K562 (cell line): Measurements from ENCODE around the gene CGGBP1. TPM values are rescaled to one million over a fixed set of nuclear protein-coding genes. Genes with fewer than 3 reads are reported as not detected.

ENCODE experiments used
- ATAC-seq: fragments of 200-7000 bp; cut with Tn5 transposase; 3 replicates; pipeline ENCODE4 v1.9.1; 2020; ENCODE audit warnings: moderate library complexity
- BruUV-seq: library from RNA; stranded (reverse); fragments of 400-500 nt; replicated peaks from 2 replicates; lab custom pipeline; 2021; lab: Mats Ljungman, UMichigan
- CTCF ChIA-PET: fragments of 300-600 bp; formaldehyde crosslinking; extraction: SDS; loops from one replicate; lab custom pipeline; 2021; ENCODE audit warnings: low intra/inter-chr PET ratio; lab: Yijun Ruan, JAX
- POLR2A ChIA-PET: fragments of 300-600, 350-650 bp; sonication (Branson Sonifier 250); formaldehyde crosslinking; extraction: SDS; loops from one replicate; lab custom pipeline; 2021; ENCODE audit warnings: antibody characterized with exemption, inconsistent platforms; lab: Yijun Ruan, JAX
- DNase-seq, 4 experiments: peaks; one replicate each; pipeline versions ENCODE4 v3.0.0 to v3.0.0-alpha.2; 2011 to 2018; ENCODE audit warnings: low spot score in 3 of 4, mixed read lengths in 3 of 4; ENCODE audit errors: extremely low read depth in 1 of 4
- FAIRE-seq: peaks from 2 replicates; lab custom pipeline; 2011; peaks lifted over from hg19 to GRCh38; lab: Jason Lieb, UNC
- H2AFZ ChIP-seq: 2 replicates; pipeline ENCODE4 v1.6.0; 2011; ENCODE audit warnings: low read depth, low read length, control low read depth, inconsistent platforms
- H3K27ac ChIP-seq: fragments of 200-600 bp; 3 replicates; pipeline ENCODE4 v1.8.0; 2011; ENCODE audit warnings: low read depth, mild to moderate bottlenecking, control low read depth, inconsistent platforms, low read length, moderate library complexity, mixed read lengths; ENCODE audit errors: extremely low read depth
- H3K27me3 ChIP-seq, 2 experiments: fragments of 300-600 bp in 1 of 2; 2 replicates in 1 of 2; 3 replicates in 1 of 2; pipeline versions ENCODE4 v1.6.0 to v1.8.0; 2011; ENCODE audit warnings: inconsistent platforms in 2 of 2, low read length in 2 of 2, mild to moderate bottlenecking in 1 of 2, mixed read lengths in 1 of 2, moderate library complexity in 1 of 2; ENCODE audit not compliant: control insufficient read depth in 2 of 2, insufficient read depth in 2 of 2
- H3K36me3 ChIP-seq: fragments of 300-600 bp; 3 replicates; pipeline ENCODE4 v1.8.0; 2011; ENCODE audit warnings: mild to moderate bottlenecking, low read length, inconsistent platforms; ENCODE audit not compliant: control insufficient read depth, insufficient read depth
- H3K4me1 ChIP-seq, 2 experiments: fragments of 200-600 bp in 1 of 2; replicated peaks in 1 of 2; 2 replicates in 1 of 2; 3 replicates in 1 of 2; pipeline versions ENCODE4 v1.5.1 to v1.8.0; 2011; ENCODE audit warnings: inconsistent platforms in 2 of 2, low read length in 2 of 2, mild to moderate bottlenecking in 1 of 2, mixed read lengths in 1 of 2, moderate library complexity in 1 of 2; ENCODE audit not compliant: control insufficient read depth in 2 of 2, insufficient read depth in 2 of 2
- H3K4me2 ChIP-seq: 2 replicates; pipeline ENCODE4 v1.6.1; 2011; ENCODE audit warnings: low read length, control low read depth, inconsistent platforms, mixed read lengths; ENCODE audit not compliant: insufficient read depth
- H3K4me3 ChIP-seq: fragments of 200-600 bp; sonication (generic), shearing (Covaris generic); 2 replicates; pipeline ENCODE4 v1.5.1; 2016; ENCODE audit warnings: control low read depth, inconsistent platforms
- H3K79me2 ChIP-seq: fragments of 200-600 bp; 3 replicates; pipeline ENCODE4 v1.8.0; 2011; ENCODE audit warnings: low read length, inconsistent platforms; ENCODE audit not compliant: control insufficient read depth, insufficient read depth
- H3K9ac ChIP-seq, 2 experiments: 2 replicates each; pipeline versions ENCODE4 v1.6.0 to v1.6.1; 2011; ENCODE audit warnings: low read depth in 2 of 2, low read length in 2 of 2, control low read depth in 1 of 2, inconsistent platforms in 1 of 2, mild to moderate bottlenecking in 1 of 2, mixed read lengths in 1 of 2; ENCODE audit not compliant: insufficient read depth in 1 of 2
- H3K9me1 ChIP-seq: one replicate; pipeline ENCODE4 v1.6.0; 2011; ENCODE audit warnings: inconsistent platforms, mild to moderate bottlenecking, low read length, moderate library complexity; ENCODE audit not compliant: control insufficient read depth, insufficient read depth
- H3K9me3 ChIP-seq: replicated peaks from 2 replicates; pipeline ENCODE4 v1.5.1; 2011; ENCODE audit warnings: low read depth, low read length, inconsistent platforms; ENCODE audit not compliant: control insufficient read depth, insufficient read depth
- H4K20me1 ChIP-seq: replicated peaks from 2 replicates; pipeline ENCODE4 v1.6.1; 2011; ENCODE audit warnings: low read length, inconsistent platforms, mixed read lengths; ENCODE audit not compliant: control insufficient read depth, insufficient read depth
- EGR1 ChIP-seq: fragments of 450-650 bp; conservative IDR thresholded peaks from 2 replicates; pipeline ENCODE4 v1.6.1; 2017; ENCODE audit warnings: mild to moderate bottlenecking
- MEIS2 ChIP-seq: fragments of 450-650 bp; IDR thresholded peaks from 2 replicates; pipeline ENCODE4 v1.6.1; 2014; ENCODE audit warnings: mild to moderate bottlenecking; ENCODE audit not compliant: partially characterized antibody
- ZNF384 ChIP-seq: IDR thresholded peaks from 2 replicates; pipeline ENCODE4 v1.6.1; 2012; ENCODE audit warnings: low read depth, low read length, improper control_type of control experiment
- ZNF408 ChIP-seq: fragments of 250-450 bp; sonication (Bioruptor Pico); IDR thresholded peaks from 2 replicates; pipeline ENCODE4 v1.4.0; 2020; ENCODE audit warnings: low read depth, mild to moderate bottlenecking, moderate library complexity
- WGBS: fragments of 100-300 bp; shearing (Covaris generic); methylation state at CpG from one replicate; pipeline ENCODE4 v1.1.6; 2016; ENCODE audit warnings: low coverage, mixed read lengths; ENCODE audit not compliant: insufficient coverage; ENCODE audit errors: missing lambda C conversion rate; 5-methylcytosine and 5-hydroxymethylcytosine counted together
- in situ Hi-C: fragments of 300-500 bp; cut with MboI; formaldehyde crosslinking; loops from 4 replicates; pipeline ENCODE4 v1.15.0; 2018; ENCODE audit warnings: inconsistent platforms, mixed read lengths
- intact Hi-C: fragments of 100-400 bp; cut with micrococcal nuclease; formaldehyde crosslinking; loops from 2 replicates; pipeline ENCODE4 v1.14.2; 2022
- polyA plus RNA-seq, 8 experiments: library from polyadenylated mRNA; depleted of rRNA in 4 of 8; stranded (reverse) in 5 of 8; unstranded in 3 of 8; fragments of >200 nt; fragmentation: Nextera tagmentation in 2 of 8; fragmentation: Illumina TruSeq in 1 of 8; extraction: Ambion mirVana in 2 of 8; extraction: Trizol in 1 of 8; gene quantifications; 2 replicates each; pipeline versions ENCODE4 v1.2.1 to v1.2.3, GENCODE V29; 2011 to 2014; ENCODE audit warnings: inconsistent platforms in 1 of 8, missing spikeins in 1 of 8
- total RNA-seq, 7 experiments: library from RNA; depleted of rRNA in 6 of 7; stranded (reverse); fragments of >200 nt in 6 of 7; fragmentation: Illumina TruSeq in 2 of 7; extraction: Trizol in 2 of 7; gene quantifications; 2 replicates each; pipeline versions ENCODE4 v1.2.1 to v1.2.3, GENCODE V29; 2011 to 2021; ENCODE audit warnings: low replicate concordance in 1 of 7
- TF ChIP-seq, protein P1 (sequence below): fragments of 450-650 bp; IDR thresholded peaks from 2 replicates; pipeline ENCODE4 v1.6.1; 2017; ENCODE audit warnings: antibody characterized with exemption, mild to moderate bottlenecking
- TF ChIP-seq, protein P2 (sequence below), 2 experiments: fragments of 450-650 bp; IDR thresholded peaks; 2 replicates each; pipeline ENCODE4 v1.6.1; 2018; ENCODE audit warnings: mild to moderate bottlenecking in 2 of 2, low read depth in 1 of 2; ENCODE audit not compliant: partially characterized antibody in 2 of 2

CGGBP1 gene
- total and polyA plus RNA-seq, 9 of the 15 experiments (the other 6 are each of a cell fraction or from before 2014, with no cell fraction given), result 14.4 to 47.8 (median 37.8) TPM

DNA sequence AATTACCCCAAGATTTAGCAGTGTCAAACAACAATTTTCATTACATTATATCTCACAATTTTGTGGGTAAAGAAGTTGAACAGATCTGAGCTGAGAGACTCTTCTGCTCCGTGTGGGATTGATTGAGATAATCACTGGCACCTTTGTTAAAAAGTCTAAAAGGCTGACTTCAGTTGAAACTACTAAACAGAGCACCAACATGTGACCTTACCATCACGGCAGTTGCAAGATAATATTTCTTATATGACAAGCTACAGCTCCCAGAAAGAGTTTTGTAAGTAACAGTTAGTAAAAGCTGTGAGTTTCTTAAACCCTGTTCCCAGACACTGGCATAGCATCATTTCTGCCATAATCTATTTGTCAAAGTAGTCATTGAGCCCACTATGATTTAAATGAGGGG is 25.0 kb downstream of the CGGBP1 start (continued):
- TF ChIP-seq, protein P1, sequence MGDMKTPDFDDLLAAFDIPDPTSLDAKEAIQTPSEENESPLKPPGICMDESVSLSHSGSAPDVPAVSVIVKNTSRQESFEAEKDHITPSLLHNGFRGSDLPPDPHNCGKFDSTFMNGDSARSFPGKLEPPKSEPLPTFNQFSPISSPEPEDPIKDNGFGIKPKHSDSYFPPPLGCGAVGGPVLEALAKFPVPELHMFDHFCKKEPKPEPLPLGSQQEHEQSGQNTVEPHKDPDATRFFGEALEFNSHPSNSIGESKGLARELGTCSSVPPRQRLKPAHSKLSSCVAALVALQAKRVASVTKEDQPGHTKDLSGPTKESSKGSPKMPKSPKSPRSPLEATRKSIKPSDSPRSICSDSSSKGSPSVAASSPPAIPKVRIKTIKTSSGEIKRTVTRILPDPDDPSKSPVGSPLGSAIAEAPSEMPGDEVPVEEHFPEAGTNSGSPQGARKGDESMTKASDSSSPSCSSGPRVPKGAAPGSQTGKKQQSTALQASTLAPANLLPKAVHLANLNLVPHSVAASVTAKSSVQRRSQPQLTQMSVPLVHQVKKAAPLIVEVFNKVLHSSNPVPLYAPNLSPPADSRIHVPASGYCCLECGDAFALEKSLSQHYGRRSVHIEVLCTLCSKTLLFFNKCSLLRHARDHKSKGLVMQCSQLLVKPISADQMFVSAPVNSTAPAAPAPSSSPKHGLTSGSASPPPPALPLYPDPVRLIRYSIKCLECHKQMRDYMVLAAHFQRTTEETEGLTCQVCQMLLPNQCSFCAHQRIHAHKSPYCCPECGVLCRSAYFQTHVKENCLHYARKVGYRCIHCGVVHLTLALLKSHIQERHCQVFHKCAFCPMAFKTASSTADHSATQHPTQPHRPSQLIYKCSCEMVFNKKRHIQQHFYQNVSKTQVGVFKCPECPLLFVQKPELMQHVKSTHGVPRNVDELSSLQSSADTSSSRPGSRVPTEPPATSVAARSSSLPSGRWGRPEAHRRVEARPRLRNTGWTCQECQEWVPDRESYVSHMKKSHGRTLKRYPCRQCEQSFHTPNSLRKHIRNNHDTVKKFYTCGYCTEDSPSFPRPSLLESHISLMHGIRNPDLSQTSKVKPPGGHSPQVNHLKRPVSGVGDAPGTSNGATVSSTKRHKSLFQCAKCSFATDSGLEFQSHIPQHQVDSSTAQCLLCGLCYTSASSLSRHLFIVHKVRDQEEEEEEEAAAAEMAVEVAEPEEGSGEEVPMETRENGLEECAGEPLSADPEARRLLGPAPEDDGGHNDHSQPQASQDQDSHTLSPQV, result peak; percentile 31; the same call in 1 of the 2 replicates
- TF ChIP-seq MEIS2, result peak; percentile 65

DNA sequence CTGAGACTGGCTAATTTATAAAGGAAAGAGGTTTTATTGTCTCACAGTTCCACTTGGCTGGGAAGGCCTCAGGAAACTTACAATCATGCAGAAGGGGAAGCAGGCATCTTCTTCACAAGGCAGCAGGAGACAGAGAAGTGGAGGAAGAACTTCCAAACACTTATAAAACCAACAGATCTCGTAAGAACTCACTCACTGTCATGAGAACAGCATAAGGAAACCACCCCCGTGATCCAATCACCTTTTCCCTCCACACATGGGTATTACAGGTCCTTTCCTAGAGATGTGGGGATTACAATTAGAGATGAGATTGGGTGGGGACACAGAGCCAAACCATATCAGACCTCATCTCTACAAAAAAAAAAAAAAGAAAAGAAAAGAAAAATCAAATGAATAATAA is 25.7 kb downstream of the CGGBP1 start:
- Histone ChIP-seq H4K20me1 (no peaks in the 10 kb centered on the region), H3K79me2 (no peaks in the 10 kb centered on the region), H3K4me2 (peak overlapping the region; percentile 33), H3K9ac (peak overlapping the region in 1 of 2 experiments; percentile 39; a peak in 1 of 4 replicates), H3K9me3 (0 out of 2 replicates have a peak, but pooled peaks cover 1% of the 10 kb centered on the region), H3K27me3 (no peaks in the 10 kb centered on the region), H3K4me3 (no peak overlapping the region), H3K36me3 (no peaks in the 10 kb centered on the region), H3K27ac (peak overlapping the region; percentile 59), H3K9me1 (no peaks in the 10 kb centered on the region), H3K4me1 (peaks cover 7 to 8% of the 10 kb centered on the region in 2 experiments; a peak in 4 of 5 replicates), H2AFZ (peak overlapping the region; percentile 71)
- CTCF ChIA-PET, result no interaction called here
- in situ Hi-C loops, result no loop called here
- WGBS, result 7% methylated on average over 2 of the region's 2 CpGs
- TF ChIP-seq EGR1 (peak; percentile 15; the same call in 1 of the 2 replicates), ZNF384 (0 out of 2 replicates have a peak, but pooled peaks have one; percentile 7), ZNF408 (CRISPR knock-in tag) (no peak)
- TF ChIP-seq, protein P2, sequence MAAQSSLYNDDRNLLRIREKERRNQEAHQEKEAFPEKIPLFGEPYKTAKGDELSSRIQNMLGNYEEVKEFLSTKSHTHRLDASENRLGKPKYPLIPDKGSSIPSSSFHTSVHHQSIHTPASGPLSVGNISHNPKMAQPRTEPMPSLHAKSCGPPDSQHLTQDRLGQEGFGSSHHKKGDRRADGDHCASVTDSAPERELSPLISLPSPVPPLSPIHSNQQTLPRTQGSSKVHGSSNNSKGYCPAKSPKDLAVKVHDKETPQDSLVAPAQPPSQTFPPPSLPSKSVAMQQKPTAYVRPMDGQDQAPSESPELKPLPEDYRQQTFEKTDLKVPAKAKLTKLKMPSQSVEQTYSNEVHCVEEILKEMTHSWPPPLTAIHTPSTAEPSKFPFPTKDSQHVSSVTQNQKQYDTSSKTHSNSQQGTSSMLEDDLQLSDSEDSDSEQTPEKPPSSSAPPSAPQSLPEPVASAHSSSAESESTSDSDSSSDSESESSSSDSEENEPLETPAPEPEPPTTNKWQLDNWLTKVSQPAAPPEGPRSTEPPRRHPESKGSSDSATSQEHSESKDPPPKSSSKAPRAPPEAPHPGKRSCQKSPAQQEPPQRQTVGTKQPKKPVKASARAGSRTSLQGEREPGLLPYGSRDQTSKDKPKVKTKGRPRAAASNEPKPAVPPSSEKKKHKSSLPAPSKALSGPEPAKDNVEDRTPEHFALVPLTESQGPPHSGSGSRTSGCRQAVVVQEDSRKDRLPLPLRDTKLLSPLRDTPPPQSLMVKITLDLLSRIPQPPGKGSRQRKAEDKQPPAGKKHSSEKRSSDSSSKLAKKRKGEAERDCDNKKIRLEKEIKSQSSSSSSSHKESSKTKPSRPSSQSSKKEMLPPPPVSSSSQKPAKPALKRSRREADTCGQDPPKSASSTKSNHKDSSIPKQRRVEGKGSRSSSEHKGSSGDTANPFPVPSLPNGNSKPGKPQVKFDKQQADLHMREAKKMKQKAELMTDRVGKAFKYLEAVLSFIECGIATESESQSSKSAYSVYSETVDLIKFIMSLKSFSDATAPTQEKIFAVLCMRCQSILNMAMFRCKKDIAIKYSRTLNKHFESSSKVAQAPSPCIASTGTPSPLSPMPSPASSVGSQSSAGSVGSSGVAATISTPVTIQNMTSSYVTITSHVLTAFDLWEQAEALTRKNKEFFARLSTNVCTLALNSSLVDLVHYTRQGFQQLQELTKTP (IDR thresholded peaks at IDR 0.05; ENCODE audit: low read depth in 1 of 2, partially characterized antibody in 2 of 2), result peak in 1 of 2 experiments; percentile 80
- DNase-seq (peak in 1 of 4 experiments; percentile 30), FAIRE-seq (no peak), ATAC-seq (peak; percentile 15)
- intact Hi-C loops, result no loop called here
- POLR2A ChIA-PET, result no interaction called here
- no TSS peak for BruUV-seq
